ENCODE data around the gene MYLK2.

Gene MYLK2

GRCh38 chr20:31830406-31830981, 11.3 kb downstream of the MYLK2 start:
- no peaks in the 10 kb centered on the region for H3K27me3 ChIP-seq (ENCODE audit: insufficient read depth, low read length)
- no peak overlapping the region for H3K27ac ChIP-seq (ENCODE audit: low read length)
- H3K4me1 ChIP-seq (ENCODE audit: insufficient read depth, low read length) = no peaks in the 10 kb centered on the region
- H3K9ac ChIP-seq (ENCODE audit: low read depth, low read length) = no peak overlapping the region
- H3K4me3 ChIP-seq (ENCODE audit: low read length) = no peak overlapping the region
- no peaks in the 10 kb centered on the region for H3K36me3 ChIP-seq (ENCODE audit: insufficient read depth, low read depth, low read length)
- no peaks in the 10 kb centered on the region for H3K9me3 ChIP-seq (ENCODE audit: insufficient read depth, low read depth, low read length)

- H3K27me3 ChIP-seq (ENCODE audit: insufficient read depth, low read length) = no peaks in the 10 kb centered on the region
- no peaks in the 10 kb centered on the region for H3K9me3 ChIP-seq (ENCODE audit: insufficient read depth, low read depth, low read length)
- H3K27ac ChIP-seq (ENCODE audit: low read length) = no peak overlapping the region
- no peak overlapping the region for H3K9ac ChIP-seq (ENCODE audit: low read depth, low read length)
- H3K36me3 ChIP-seq (ENCODE audit: insufficient read depth, low read depth, low read length) = no peaks in the 10 kb centered on the region
- no peak overlapping the region for H3K4me3 ChIP-seq (ENCODE audit: low read length)
- H3K4me1 ChIP-seq (ENCODE audit: insufficient read depth, low read length) = no peaks in the 10 kb centered on the region
Observed at GRCh38 chr20:31831211-31831610, 12.1 kb downstream of the MYLK2 start.

GRCh38 chr20:31831771-31832306, 12.7 kb downstream of the MYLK2 start:
- H3K9me3 ChIP-seq (ENCODE audit: insufficient read depth, low read depth, low read length) = no peaks in the 10 kb centered on the region
- no peak overlapping the region for H3K9ac ChIP-seq (ENCODE audit: low read depth, low read length)
- H3K27me3 ChIP-seq (ENCODE audit: insufficient read depth, low read length) = no peaks in the 10 kb centered on the region
- H3K36me3 ChIP-seq (ENCODE audit: insufficient read depth, low read depth, low read length) = no peaks in the 10 kb centered on the region
- H3K27ac ChIP-seq (ENCODE audit: low read length) = no peak overlapping the region
- H3K4me1 ChIP-seq (ENCODE audit: insufficient read depth, low read length) = no peaks in the 10 kb centered on the region
- no peak overlapping the region for H3K4me3 ChIP-seq (ENCODE audit: low read length)

DNA sequence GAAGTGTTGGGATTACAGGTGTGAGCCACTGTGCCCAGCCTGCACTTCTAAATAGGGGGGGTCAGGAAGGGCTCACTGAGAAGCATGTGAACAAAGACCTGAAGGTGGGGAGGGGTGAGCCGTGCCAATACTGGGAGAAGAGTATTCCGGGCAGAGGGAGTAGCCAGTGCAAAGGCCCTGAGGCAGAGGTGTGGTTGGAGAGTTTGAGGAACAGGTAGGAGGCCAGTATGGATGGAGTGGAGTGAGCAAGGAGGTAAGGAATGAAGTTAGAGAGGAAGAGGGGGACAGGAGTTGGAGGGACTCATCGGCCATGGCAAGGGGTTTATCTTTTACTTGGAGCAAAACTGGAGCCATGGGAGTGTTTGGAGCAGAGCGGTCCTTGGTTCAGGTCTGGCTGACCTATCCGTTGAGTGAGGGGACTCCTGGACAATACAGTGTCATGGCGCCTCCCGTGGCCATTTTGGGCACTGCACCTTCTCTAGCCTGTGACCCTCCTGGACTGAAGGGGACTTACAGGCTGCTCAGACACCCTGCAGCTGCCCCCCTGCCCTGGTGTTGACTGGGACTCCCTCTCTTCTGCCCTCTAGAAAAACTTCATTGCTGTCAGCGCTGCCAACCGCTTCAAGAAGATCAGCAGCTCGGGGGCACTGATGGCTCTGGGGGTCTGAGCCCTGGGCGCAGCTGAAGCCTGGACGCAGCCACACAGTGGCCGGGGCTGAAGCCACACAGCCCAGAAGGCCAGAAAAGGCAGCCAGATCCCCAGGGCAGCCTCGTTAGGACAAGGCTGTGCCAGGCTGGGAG, 14.2 kb downstream of the MYLK2 start:
- no peak overlapping the region for H3K9ac ChIP-seq (ENCODE audit: low read depth, low read length)

DNA sequence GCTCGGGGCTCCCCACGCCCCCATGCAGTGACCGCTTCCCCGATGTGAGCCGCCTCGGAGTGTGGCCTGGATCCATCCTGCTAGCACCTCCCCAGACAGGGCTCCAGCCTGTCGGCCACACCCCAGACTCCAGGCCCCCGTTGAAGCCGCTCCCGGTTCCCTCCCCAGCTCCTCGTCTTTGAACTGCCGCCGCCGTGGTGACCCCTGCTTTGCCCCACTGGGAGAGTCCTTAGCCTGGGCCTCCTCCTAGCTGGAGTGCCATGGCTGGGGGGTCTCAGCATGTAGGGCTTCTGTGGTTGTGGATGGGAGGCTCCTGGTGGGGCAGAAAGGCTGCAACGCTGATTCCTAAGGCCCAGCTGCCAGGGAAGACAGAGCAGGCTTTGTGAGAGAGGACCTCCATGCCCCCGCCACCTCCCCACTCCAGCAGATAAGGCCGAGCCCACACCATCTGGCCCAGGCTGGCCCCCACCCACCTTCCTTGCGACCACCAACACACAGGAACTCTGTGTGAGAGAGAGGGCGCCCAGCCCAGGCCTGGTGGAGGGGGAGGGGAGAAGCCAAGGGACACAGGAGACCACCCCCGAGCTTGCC, 14.9 kb downstream of the MYLK2 start:
- Histone ChIP-seq H3K9ac (ENCODE audit: low read depth, low read length) (no peak overlapping the region), H3K36me3 (ENCODE audit: insufficient read depth, low read depth, low read length) (no peaks in the 10 kb centered on the region), H3K4me3 (ENCODE audit: low read length) (no peak overlapping the region), H3K4me1 (ENCODE audit: insufficient read depth, low read length) (no peaks in the 10 kb centered on the region), H3K27me3 (ENCODE audit: insufficient read depth, low read length) (no peaks in the 10 kb centered on the region), H3K9me3 (ENCODE audit: insufficient read depth, low read depth, low read length) (no peaks in the 10 kb centered on the region), H3K27ac (ENCODE audit: low read length) (no peak overlapping the region)

More for the DNA sequence above, 14.2 kb downstream of the MYLK2 start:
- no peaks in the 10 kb centered on the region for H3K9me3 ChIP-seq (ENCODE audit: insufficient read depth, low read depth, low read length)
- H3K4me3 ChIP-seq (ENCODE audit: low read length) = no peak overlapping the region
- no peaks in the 10 kb centered on the region for H3K36me3 ChIP-seq (ENCODE audit: insufficient read depth, low read depth, low read length)
- H3K27ac ChIP-seq (ENCODE audit: low read length) = no peak overlapping the region
- no peaks in the 10 kb centered on the region for H3K4me1 ChIP-seq (ENCODE audit: insufficient read depth, low read length)
- H3K27me3 ChIP-seq (ENCODE audit: insufficient read depth, low read length) = no peaks in the 10 kb centered on the region

GRCh38 chr20:31835554-31835953, 16.4 kb downstream of the MYLK2 start:
- Histone ChIP-seq H3K27ac (ENCODE audit: low read length) (no peak overlapping the region), H3K36me3 (ENCODE audit: insufficient read depth, low read depth, low read length) (no peaks in the 10 kb centered on the region), H3K4me1 (ENCODE audit: insufficient read depth, low read length) (no peaks in the 10 kb centered on the region), H3K27me3 (ENCODE audit: insufficient read depth, low read length) (no peaks in the 10 kb centered on the region), H3K4me3 (ENCODE audit: low read length) (no peak overlapping the region), H3K9ac (ENCODE audit: low read depth, low read length) (no peak overlapping the region), H3K9me3 (ENCODE audit: insufficient read depth, low read depth, low read length) (no peaks in the 10 kb centered on the region)

DNA sequence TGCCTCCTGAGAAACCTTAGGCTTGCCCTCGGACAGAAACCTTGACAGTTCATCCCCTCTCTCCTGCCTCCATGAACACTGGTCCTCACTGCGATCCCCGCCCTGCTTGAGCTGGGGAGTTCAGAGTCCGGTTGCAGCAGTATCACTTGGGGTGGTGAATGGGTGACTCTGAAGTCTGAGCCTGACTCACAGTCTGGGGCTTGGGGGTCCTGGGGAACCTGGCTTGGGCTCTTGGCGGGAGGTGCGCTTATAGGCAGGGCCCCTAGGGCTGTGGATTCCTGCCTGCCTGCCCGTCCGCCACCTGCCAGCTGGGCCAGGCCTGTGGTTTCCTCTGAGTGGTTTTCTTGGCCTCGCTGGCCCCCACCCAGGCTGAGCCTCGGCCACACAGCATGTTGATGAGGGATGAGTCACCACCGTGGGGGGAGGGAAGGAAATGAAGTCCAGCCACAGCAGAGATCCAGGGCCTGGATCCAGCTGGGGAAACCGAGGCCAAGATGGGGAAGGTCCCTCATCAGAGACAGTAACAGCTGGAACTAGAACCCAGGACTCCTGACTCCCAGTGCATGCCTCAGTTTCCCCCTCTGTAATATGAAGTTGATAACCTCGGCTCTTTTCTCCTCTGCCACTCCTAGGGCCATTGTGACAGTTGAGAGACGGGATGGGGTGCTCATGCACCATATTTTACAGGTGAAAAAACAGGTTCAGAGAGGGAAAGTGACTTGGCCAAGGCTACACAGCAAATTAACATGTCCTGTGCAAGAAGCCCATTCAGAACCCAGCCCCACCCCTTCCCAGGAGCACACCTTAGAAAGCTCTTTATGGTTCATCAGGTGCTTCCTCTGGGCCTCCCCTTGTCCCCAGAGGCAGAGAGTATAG, 17.1 kb downstream of the MYLK2 start:
- no peaks in the 10 kb centered on the region for H3K4me1 ChIP-seq (ENCODE audit: insufficient read depth, low read length)
- H3K36me3 ChIP-seq (ENCODE audit: insufficient read depth, low read depth, low read length) = no peaks in the 10 kb centered on the region
- H3K27ac ChIP-seq (ENCODE audit: low read length) = no peak overlapping the region
- H3K9ac ChIP-seq (ENCODE audit: low read depth, low read length) = no peak overlapping the region
- no peaks in the 10 kb centered on the region for H3K27me3 ChIP-seq (ENCODE audit: insufficient read depth, low read length)
- no peaks in the 10 kb centered on the region for H3K9me3 ChIP-seq (ENCODE audit: insufficient read depth, low read depth, low read length)
- no peak overlapping the region for H3K4me3 ChIP-seq (ENCODE audit: low read length)

DNA sequence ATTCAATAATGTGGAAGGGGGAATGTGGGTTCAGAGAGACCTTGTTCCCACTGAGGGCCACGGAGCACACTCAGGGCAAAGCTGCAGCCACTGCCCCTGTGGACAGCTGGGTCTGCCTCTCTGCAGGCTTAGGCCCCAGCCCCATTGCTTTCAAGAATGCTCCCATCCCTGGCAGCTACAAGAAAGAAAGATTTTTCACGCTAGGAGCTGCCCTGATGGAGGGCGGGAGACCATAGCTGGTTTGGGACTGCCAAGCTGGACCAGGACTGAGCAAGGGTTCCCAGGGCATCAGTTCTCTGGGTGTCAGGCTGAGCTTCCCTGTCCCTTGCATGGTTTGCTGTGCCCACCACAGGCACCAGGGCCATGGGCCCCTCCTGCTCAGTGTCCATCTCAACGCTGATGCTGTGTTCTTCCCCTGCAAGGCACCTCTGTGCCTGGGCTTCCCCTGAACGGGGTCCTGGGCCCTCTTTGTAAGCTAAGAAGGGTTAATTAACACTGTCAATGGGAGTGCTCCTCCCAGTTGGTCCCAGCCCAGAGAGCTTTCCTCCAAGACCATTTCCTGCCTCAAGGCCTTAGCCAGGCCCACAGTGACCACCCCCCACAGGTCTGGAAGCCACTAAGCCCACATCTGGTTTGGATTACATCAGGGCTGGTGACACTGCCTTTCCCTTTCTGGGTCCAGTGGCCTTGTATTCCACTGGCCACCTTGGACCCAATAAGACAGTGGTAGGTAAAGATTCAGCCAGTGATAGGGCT, 17.9 kb downstream of the MYLK2 start:
- Histone ChIP-seq H3K9me3 (ENCODE audit: insufficient read depth, low read depth, low read length) (no peaks in the 10 kb centered on the region), H3K4me3 (ENCODE audit: low read length) (no peak overlapping the region), H3K9ac (ENCODE audit: low read depth, low read length) (no peak overlapping the region), H3K36me3 (ENCODE audit: insufficient read depth, low read depth, low read length) (no peaks in the 10 kb centered on the region), H3K27ac (ENCODE audit: low read length) (no peak overlapping the region), H3K4me1 (ENCODE audit: insufficient read depth, low read length) (no peaks in the 10 kb centered on the region; the same call in 1 of the 2 replicates), H3K27me3 (ENCODE audit: insufficient read depth, low read length) (no peaks in the 10 kb centered on the region)

GRCh38 chr20:31837896-31838397, 18.8 kb downstream of the MYLK2 start:
- Histone ChIP-seq H3K9ac (ENCODE audit: low read depth, low read length) (no peak overlapping the region; the same call in 1 of the 2 replicates), H3K9me3 (ENCODE audit: insufficient read depth, low read depth, low read length) (no peaks in the 10 kb centered on the region), H3K36me3 (ENCODE audit: insufficient read depth, low read depth, low read length) (no peaks in the 10 kb centered on the region), H3K4me1 (ENCODE audit: insufficient read depth, low read length) (peaks cover 7% of the 10 kb centered on the region; the same call in 1 of the 2 replicates), H3K27me3 (ENCODE audit: insufficient read depth, low read length) (no peaks in the 10 kb centered on the region), H3K4me3 (ENCODE audit: low read length) (no peak overlapping the region), H3K27ac (ENCODE audit: low read length) (no peak overlapping the region)

GRCh38 chr20:31838646-31839292, 19.6 kb downstream of the MYLK2 start:
- no peaks in the 10 kb centered on the region for H3K9me3 ChIP-seq (ENCODE audit: insufficient read depth, low read depth, low read length)
- H3K27me3 ChIP-seq (ENCODE audit: insufficient read depth, low read length) = no peaks in the 10 kb centered on the region
- H3K4me3 ChIP-seq (ENCODE audit: low read length) = no peak overlapping the region
- no peaks in the 10 kb centered on the region for H3K36me3 ChIP-seq (ENCODE audit: insufficient read depth, low read depth, low read length)
- H3K27ac ChIP-seq (ENCODE audit: low read length) = no peak overlapping the region
- peaks cover 7% of the 10 kb centered on the region; the same call in 1 of the 2 replicates for H3K4me1 ChIP-seq (ENCODE audit: insufficient read depth, low read length)
- no peak overlapping the region for H3K9ac ChIP-seq (ENCODE audit: low read depth, low read length)

Data from iPS-20b (cell line).